Prostate gland (tissue), 2 donors: Measurements from ENCODE around the gene ILDR1. TPM values are rescaled to one million over a fixed set of nuclear protein-coding genes. Genes with fewer than 3 reads are reported as not detected.

Source experiments
- DNase-seq: peaks from one replicate; pipeline ENCODE4 v3.0.0-alpha.2; 2019; ENCODE audit warnings: low spot score
- H3K27ac ChIP-seq, 2 donors: fragments of 200-600 bp; sonication (generic); 2 replicates each; pipeline ENCODE4 v1.5.1; 2017 to 2019
- H3K27me3 ChIP-seq: fragments of 200-600 bp; sonication (generic); replicated peaks from 2 replicates; pipeline ENCODE4 v1.5.1; 2019; ENCODE audit not compliant: insufficient read depth
- H3K36me3 ChIP-seq, 2 donors: fragments of 200-600 bp; sonication (generic); 1 replicate in 1 of 2; 2 replicates in 1 of 2; pipeline versions ENCODE4 v1.5.1 to v1.8.1; 2017 to 2019
- H3K4me1 ChIP-seq: fragments of 200-600 bp; sonication (generic); replicated peaks from 2 replicates; pipeline ENCODE4 v1.5.1; 2019
- H3K4me3 ChIP-seq, 2 donors: fragments of 200-600 bp; sonication (generic); 2 replicates each; pipeline ENCODE4 v1.5.1; 2017 to 2019
- H3K9me3 ChIP-seq: fragments of 200-600 bp; sonication (generic); 2 replicates; pipeline ENCODE4 v1.5.1; 2017
- POLR2A ChIP-seq: fragments of 450-650 bp; IDR thresholded peaks from one replicate; pipeline ENCODE4 v1.6.1; 2016; ENCODE audit warnings: antibody characterized with exemption, mild to moderate bottlenecking
- POLR2AphosphoS5 ChIP-seq: sonication (generic); formaldehyde crosslinking; IDR thresholded peaks from one replicate; pipeline ENCODE4 v1.6.1; 2017; ENCODE audit warnings: antibody characterized with exemption
- WGBS: methylation state at CpG from one replicate; pipeline ENCODE4 v1.1.5; 2018; 5-methylcytosine and 5-hydroxymethylcytosine counted together
- intact Hi-C: fragments of 100-400 bp; cut with DNase I; formaldehyde crosslinking; loops from one replicate; pipeline ENCODE4 v1.14.2; 2022
- total RNA-seq, 2 donors: library from RNA; depleted of rRNA; stranded (reverse); fragments of >200 nt; gene quantifications; one replicate each; pipeline ENCODE4 v1.1.0, GENCODE V29; 2016
- TF ChIP-seq, protein P1 (sequence below), 4 experiments: fragments of 200-600 bp in 2 of 4; fragments of 450-650 bp in 2 of 4; sonication (generic) in 2 of 4; IDR thresholded peaks; 1 replicate in 3 of 4; 2 replicates in 1 of 4; pipeline ENCODE4 v1.5.1; 2016 to 2019; ENCODE audit warnings: antibody characterized with exemption in 4 of 4, mild to moderate bottlenecking in 2 of 4, moderate library complexity in 2 of 4

The ILDR1 gene
- total RNA-seq, 2 donors from 2014 or later, result 8.0 to 8.3 TPM

DNA sequence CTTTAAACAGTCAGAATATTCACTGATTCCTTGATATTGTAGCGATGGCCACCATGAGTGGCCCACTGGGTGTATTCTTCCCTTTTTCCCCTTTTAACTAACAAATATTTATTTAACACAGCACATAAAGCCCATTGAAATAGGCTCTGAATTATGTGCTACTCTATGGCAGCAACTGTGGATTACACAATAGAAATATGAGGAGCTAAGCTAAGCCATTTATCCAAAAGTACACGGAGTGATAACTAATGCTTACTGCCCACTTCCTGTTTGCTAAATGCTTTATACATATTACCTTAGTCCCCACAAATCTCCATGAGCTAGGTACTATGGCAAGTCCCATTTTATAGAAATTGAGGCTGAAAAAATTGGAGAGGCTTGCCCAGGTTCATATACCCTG is 17.9 kb downstream of the ILDR1 start:
- TF ChIP-seq POLR2AphosphoS5, result peak; percentile 39
- TF ChIP-seq, protein P1, sequence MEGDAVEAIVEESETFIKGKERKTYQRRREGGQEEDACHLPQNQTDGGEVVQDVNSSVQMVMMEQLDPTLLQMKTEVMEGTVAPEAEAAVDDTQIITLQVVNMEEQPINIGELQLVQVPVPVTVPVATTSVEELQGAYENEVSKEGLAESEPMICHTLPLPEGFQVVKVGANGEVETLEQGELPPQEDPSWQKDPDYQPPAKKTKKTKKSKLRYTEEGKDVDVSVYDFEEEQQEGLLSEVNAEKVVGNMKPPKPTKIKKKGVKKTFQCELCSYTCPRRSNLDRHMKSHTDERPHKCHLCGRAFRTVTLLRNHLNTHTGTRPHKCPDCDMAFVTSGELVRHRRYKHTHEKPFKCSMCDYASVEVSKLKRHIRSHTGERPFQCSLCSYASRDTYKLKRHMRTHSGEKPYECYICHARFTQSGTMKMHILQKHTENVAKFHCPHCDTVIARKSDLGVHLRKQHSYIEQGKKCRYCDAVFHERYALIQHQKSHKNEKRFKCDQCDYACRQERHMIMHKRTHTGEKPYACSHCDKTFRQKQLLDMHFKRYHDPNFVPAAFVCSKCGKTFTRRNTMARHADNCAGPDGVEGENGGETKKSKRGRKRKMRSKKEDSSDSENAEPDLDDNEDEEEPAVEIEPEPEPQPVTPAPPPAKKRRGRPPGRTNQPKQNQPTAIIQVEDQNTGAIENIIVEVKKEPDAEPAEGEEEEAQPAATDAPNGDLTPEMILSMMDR (IDR thresholded peaks at IDR 0.05), result no peak
- no peaks in the 10 kb centered on the region for H3K27me3 ChIP-seq
- 31% methylated on average over 2 of the region's 2 CpGs for WGBS
- DNase-seq, result no peak
- intact Hi-C loops, result no loop called here
- H3K4me1 ChIP-seq, result no peaks in the 10 kb centered on the region
- H3K27ac ChIP-seq, result no peak overlapping the region
- no peaks in the 10 kb centered on the region for H3K9me3 ChIP-seq
- no peak overlapping the region for H3K4me3 ChIP-seq
- H3K36me3 ChIP-seq, result no peaks in the 10 kb centered on the region

DNA sequence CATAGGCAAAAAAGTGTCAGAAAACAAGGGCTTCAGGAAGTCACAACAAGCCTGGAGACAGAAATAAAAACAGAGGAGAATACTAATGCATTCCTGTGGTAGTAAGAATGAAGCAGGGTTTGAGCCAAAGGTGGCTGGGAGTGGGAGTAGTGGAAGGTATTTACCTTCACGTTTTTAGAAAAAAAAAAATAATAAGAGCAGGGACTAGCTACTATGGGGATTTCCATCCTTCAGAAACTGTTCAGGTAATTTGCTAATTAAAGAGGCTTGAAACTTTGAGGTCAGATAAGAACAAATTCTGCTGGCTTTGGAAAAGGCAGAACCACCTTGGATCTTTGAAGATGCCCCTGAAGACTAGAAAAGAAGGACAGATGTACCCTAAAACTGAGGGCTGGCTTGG is 18.4 kb downstream of the ILDR1 start:
- Histone ChIP-seq H3K4me1 (no peaks in the 10 kb centered on the region), H3K9me3 (no peaks in the 10 kb centered on the region), H3K27ac (no peak overlapping the region), H3K36me3 (no peaks in the 10 kb centered on the region), H3K27me3 (no peaks in the 10 kb centered on the region), H3K4me3 (no peak overlapping the region)
- intact Hi-C loops, result no loop called here
- TF ChIP-seq POLR2AphosphoS5 (no peak), POLR2A (no peak)
- TF ChIP-seq, protein P1 (IDR thresholded peaks at IDR 0.05), result no peak
- 11% methylated on average over 1 of the region's 1 CpG for WGBS
- DNase-seq, result no peak

DNA sequence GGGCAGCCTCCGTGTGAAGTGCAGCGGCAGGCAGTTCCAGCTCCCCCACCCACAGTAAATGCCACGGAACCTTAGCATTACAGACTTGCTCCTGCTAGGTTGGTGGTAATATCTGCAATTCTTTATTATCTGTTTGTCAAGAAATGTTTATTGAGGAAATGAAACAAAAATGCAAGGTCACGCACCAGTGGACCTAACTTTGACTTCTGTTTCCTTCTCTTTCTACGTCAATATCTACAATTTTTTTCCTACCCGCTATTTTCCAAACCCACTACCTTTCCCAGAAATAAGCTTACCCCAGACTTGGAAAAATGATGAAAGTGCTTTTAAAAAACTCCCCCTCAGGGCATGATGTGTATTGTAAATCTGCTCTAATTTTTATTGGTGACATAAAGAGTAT is 18.9 kb downstream of the ILDR1 start:
- Histone ChIP-seq H3K36me3 (no peaks in the 10 kb centered on the region), H3K27me3 (no peaks in the 10 kb centered on the region), H3K4me3 (no peak overlapping the region), H3K9me3 (no peaks in the 10 kb centered on the region), H3K4me1 (no peaks in the 10 kb centered on the region), H3K27ac (no peak overlapping the region)
- intact Hi-C loops, result no loop called here
- DNase-seq, result no peak
- TF ChIP-seq POLR2AphosphoS5 (no peak), POLR2A (no peak)
- TF ChIP-seq, protein P1 (IDR thresholded peaks at IDR 0.05), result no peak
- WGBS, result 52% methylated on average over 6 of the region's 6 CpGs

DNA sequence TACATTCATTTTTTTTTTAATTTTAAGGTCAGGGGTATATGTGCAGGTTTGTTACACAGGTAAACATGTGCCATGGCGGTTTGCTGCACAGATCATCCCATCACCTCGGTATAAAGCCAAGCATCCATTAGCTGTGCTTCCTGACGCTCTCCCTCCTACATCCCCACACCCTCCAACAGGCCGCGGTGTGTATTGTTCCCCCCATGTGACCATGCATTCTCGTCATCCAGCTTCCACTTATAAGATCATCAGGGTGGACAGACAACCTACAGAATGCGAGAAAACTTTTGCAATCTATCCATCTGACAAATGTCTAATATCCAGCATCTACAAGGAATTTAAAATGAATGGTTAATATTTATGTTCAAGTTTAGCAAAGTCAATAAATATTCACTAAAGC is 19.4 kb downstream of the ILDR1 start:
- WGBS, result 90% methylated on average over 7 of the region's 7 CpGs
- intact Hi-C loops, result no loop called here
- H3K27ac ChIP-seq, result no peak overlapping the region
- no peaks in the 10 kb centered on the region for H3K36me3 ChIP-seq
- H3K4me3 ChIP-seq, result no peak overlapping the region
- no peaks in the 10 kb centered on the region for H3K9me3 ChIP-seq
- TF ChIP-seq, protein P1 (IDR thresholded peaks at IDR 0.05), result no peak
- no peak for TF ChIP-seq POLR2AphosphoS5
- no peak for TF ChIP-seq POLR2A
- no peaks in the 10 kb centered on the region for H3K4me1 ChIP-seq
- DNase-seq, result no peak
- no peaks in the 10 kb centered on the region for H3K27me3 ChIP-seq

DNA sequence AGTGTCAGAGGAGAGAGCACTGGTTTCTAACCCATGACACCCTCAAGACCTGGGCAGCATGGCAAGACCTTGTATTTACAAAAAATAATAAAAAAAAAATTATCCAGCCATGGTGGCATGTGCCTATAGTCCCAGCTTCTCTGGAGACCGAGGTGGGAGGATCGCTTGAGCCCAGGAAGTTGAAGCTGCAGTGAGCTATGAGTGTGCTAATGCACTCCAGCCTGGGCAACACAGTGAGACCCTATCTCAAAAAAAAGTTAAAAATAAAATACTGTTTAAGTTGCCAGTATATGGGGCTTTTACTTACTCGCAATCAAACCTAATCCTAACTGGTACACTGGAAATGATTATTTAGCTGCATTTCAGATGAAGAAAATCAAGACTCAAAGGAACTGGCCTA is 20.2 kb downstream of the ILDR1 start:
- no peaks in the 10 kb centered on the region for H3K9me3 ChIP-seq

More for the DNA sequence above, 20.2 kb downstream of the ILDR1 start:
- Histone ChIP-seq H3K36me3 (no peaks in the 10 kb centered on the region), H3K4me3 (no peak overlapping the region), H3K27ac (no peak overlapping the region), H3K4me1 (no peaks in the 10 kb centered on the region), H3K27me3 (no peaks in the 10 kb centered on the region)
- 95% methylated on average over 3 of the region's 3 CpGs for WGBS
- intact Hi-C loops, result no loop called here
- DNase-seq, result no peak
- TF ChIP-seq POLR2A (no peak), POLR2AphosphoS5 (no peak)
- TF ChIP-seq, protein P1 (IDR thresholded peaks at IDR 0.05), result no peak
